IMR-90 (cell line): ENCODE results near the gene TMEM114. TPM values are rescaled to one million over a fixed set of nuclear protein-coding genes. Genes with fewer than 3 reads are reported as not detected.

Source experiments
- ATAC-seq: fragments of 200-7000 bp; cut with Tn5 transposase; 2 replicates; pipeline ENCODE4 v1.9.1; 2020; ENCODE audit warnings: low read depth, mild to moderate bottlenecking, moderate library complexity
- BruUV-seq: library from RNA; stranded (reverse); fragments of 400-500 nt; replicated peaks from 2 replicates; lab custom pipeline; 2021; lab: Mats Ljungman, UMichigan
- CTCF ChIA-PET: fragments of 300-600 bp; formaldehyde crosslinking; extraction: SDS; loops from one replicate; lab custom pipeline; 2021; ENCODE audit warnings: antibody characterized with exemption; lab: Yijun Ruan, JAX
- POLR2A ChIA-PET: fragments of 300-600 bp; sonication (Branson Sonifier 250); formaldehyde crosslinking; loops from one replicate; lab custom pipeline; 2022; ENCODE audit warnings: antibody characterized with exemption; ENCODE audit not compliant: unreplicated experiment; lab: Charles Lee
- DNase-seq: peaks from one replicate; pipeline ENCODE4 v3.0.0; 2013
- H2AFZ ChIP-seq: replicated peaks from 2 replicates; pipeline ENCODE3; 2013; ENCODE audit warnings: low read length, mild to moderate bottlenecking; ENCODE audit not compliant: poor library complexity
- H2AK5ac ChIP-seq: 2 replicates; pipeline ENCODE4 v1.6.1; 2013; ENCODE audit warnings: low read depth, low read length, inconsistent platforms
- H2AK9ac ChIP-seq: replicated peaks from 2 replicates; pipeline ENCODE3; 2013; ENCODE audit warnings: mild to moderate bottlenecking, low read depth, low read length, moderate library complexity; ENCODE audit not compliant: poor library complexity
- H2BK120ac ChIP-seq: 2 replicates; pipeline ENCODE4 v1.6.1; 2013; ENCODE audit warnings: low read depth, low read length, inconsistent platforms
- H2BK15ac ChIP-seq: 3 replicates; pipeline ENCODE4 v1.6.1; 2013; ENCODE audit warnings: low read depth, low read length, inconsistent platforms
- H2BK20ac ChIP-seq: 2 replicates; pipeline ENCODE4 v1.6.1; 2013; ENCODE audit warnings: low read depth, mild to moderate bottlenecking, inconsistent platforms, low read length, moderate library complexity
- H2BK5ac ChIP-seq: 2 replicates; pipeline ENCODE4 v1.6.1; 2013; ENCODE audit warnings: mild to moderate bottlenecking, low read depth, low read length, inconsistent platforms; ENCODE audit not compliant: poor library complexity, severe bottlenecking
- H3K14ac ChIP-seq: replicated peaks from 2 replicates; pipeline ENCODE4 v1.6.1; 2013; ENCODE audit warnings: low read depth, low read length, inconsistent platforms
- H3K18ac ChIP-seq: 2 replicates; pipeline ENCODE4 v1.6.1; 2013; ENCODE audit warnings: low read depth, low read length, control low read depth
- H3K23ac ChIP-seq: 2 replicates; pipeline ENCODE4 v1.6.1; 2013; ENCODE audit warnings: low read depth, low read length, inconsistent platforms
- H3K27ac ChIP-seq: 2 replicates; pipeline ENCODE4 v1.5.1; 2013; ENCODE audit warnings: mild to moderate bottlenecking, control low read depth, low read length; ENCODE audit not compliant: insufficient read depth
- H3K27me3 ChIP-seq: 2 replicates; pipeline ENCODE4 v1.6.1; 2013; ENCODE audit warnings: low read length; ENCODE audit not compliant: control insufficient read depth, insufficient read depth
- H3K36me3 ChIP-seq: 2 replicates; pipeline ENCODE4 v1.6.1; 2013; ENCODE audit warnings: low read length, mixed read lengths; ENCODE audit not compliant: control insufficient read depth, insufficient read depth
- H3K4ac ChIP-seq: 2 replicates; pipeline ENCODE4 v1.6.1; 2013; ENCODE audit warnings: low read depth, low read length, inconsistent platforms
- H3K4me1 ChIP-seq: 2 replicates; pipeline ENCODE4 v1.6.1; 2013; ENCODE audit warnings: low read length, mixed read lengths; ENCODE audit not compliant: control insufficient read depth, insufficient read depth
- H3K4me2 ChIP-seq: 2 replicates; pipeline ENCODE4 v1.6.1; 2013; ENCODE audit warnings: low read depth, mild to moderate bottlenecking, control low read depth, low read length, moderate library complexity
- H3K4me3 ChIP-seq: 2 replicates; pipeline ENCODE4 v1.5.1; 2013; ENCODE audit warnings: low read depth, mild to moderate bottlenecking, control low read depth, low read length, moderate library complexity; ENCODE audit not compliant: insufficient read depth
- H3K56ac ChIP-seq: 2 replicates; pipeline ENCODE4 v1.6.1; 2013; ENCODE audit warnings: low read length, inconsistent platforms; ENCODE audit not compliant: insufficient read depth; ENCODE audit errors: extremely low read depth
- H3K79me1 ChIP-seq, 2 experiments: 2 replicates each; pipeline ENCODE4 v1.6.1; 2013; ENCODE audit warnings: low read length in 2 of 2, inconsistent platforms in 1 of 2, low read depth in 1 of 2
- H3K9ac ChIP-seq: 2 replicates; pipeline ENCODE4 v1.6.1; 2013; ENCODE audit warnings: low read depth, low read length, control low read depth
- H3K9me1 ChIP-seq: 2 replicates; pipeline ENCODE4 v1.6.1; 2013; ENCODE audit warnings: low read length, inconsistent platforms; ENCODE audit not compliant: insufficient read depth
- H3K9me3 ChIP-seq: 2 replicates; pipeline ENCODE4 v1.6.1; 2013; ENCODE audit warnings: low read length; ENCODE audit not compliant: control insufficient read depth, insufficient read depth
- H4K20me1 ChIP-seq: 2 replicates; pipeline ENCODE4 v1.6.1; 2013; ENCODE audit warnings: low read length, inconsistent platforms; ENCODE audit not compliant: insufficient read depth
- H4K5ac ChIP-seq: 2 replicates; pipeline ENCODE4 v1.6.1; 2013; ENCODE audit warnings: mild to moderate bottlenecking, low read depth, low read length, control low read depth
- H4K8ac ChIP-seq, 2 experiments: 2 replicates each; pipeline ENCODE4 v1.6.1; 2013; ENCODE audit warnings: low read depth in 2 of 2, low read length in 2 of 2, control low read depth in 1 of 2, inconsistent platforms in 1 of 2
- H4K91ac ChIP-seq: 2 replicates; pipeline ENCODE4 v1.6.1; 2013; ENCODE audit warnings: low read depth, low read length, inconsistent platforms; ENCODE audit not compliant: insufficient read depth
- CEBPB ChIP-seq: IDR thresholded peaks from 2 replicates; pipeline ENCODE4 v1.6.1; 2012; ENCODE audit warnings: low read depth, low read length, improper control_type of control experiment
- FOS ChIP-seq: fragments of 150-350 bp; IDR thresholded peaks from 2 replicates; pipeline ENCODE4 v1.6.1; 2016; ENCODE audit warnings: low read depth, low read length
- MXI1 ChIP-seq: IDR thresholded peaks from 2 replicates; pipeline ENCODE4 v1.6.1; 2012; ENCODE audit warnings: low read depth, mild to moderate bottlenecking, low read length, moderate library complexity, borderline replicate concordance
- POLR2A ChIP-seq: IDR thresholded peaks from 2 replicates; pipeline ENCODE4 v1.6.1; 2012; ENCODE audit warnings: mild to moderate bottlenecking, low read depth, low read length
- RAD21 ChIP-seq: IDR thresholded peaks from 2 replicates; pipeline ENCODE4 v1.6.1; 2012; ENCODE audit warnings: low read length, improper control_type of control experiment
- USF2 ChIP-seq: fragments of 150-350 bp; IDR thresholded peaks from 2 replicates; pipeline ENCODE4 v1.6.1; 2017; ENCODE audit warnings: mild to moderate bottlenecking, antibody characterized with exemption, low read length, low read depth
- WGBS, 2 experiments: methylation state at CpG; one replicate each; pipeline versions ENCODE4 v1.1.5 to v1.1.7; 2013; ENCODE audit warnings: missing lambda C conversion rate in 2 of 2; ENCODE audit not compliant: insufficient read length in 1 of 2; ENCODE audit errors: extremely low coverage in 2 of 2; 5-methylcytosine and 5-hydroxymethylcytosine counted together
- dilution Hi-C: fragments of 300-500 bp; cut with HindIII; formaldehyde crosslinking; loops from one replicate; pipeline ENCODE4 v1.14.3; 2018; ENCODE audit warnings: low sequenced_read_pairs; ENCODE audit not compliant: unreplicated experiment
- in situ Hi-C: fragments of 300-500 bp; cut with MboI; formaldehyde crosslinking; loops from 3 replicates; pipeline ENCODE4 v1.14.3; 2019; ENCODE audit warnings: low sequenced_read_pairs, inconsistent platforms, mixed read lengths
- intact Hi-C: fragments of 100-400 bp; cut with micrococcal nuclease; formaldehyde crosslinking; loops from 2 replicates; pipeline ENCODE4 v1.10.0; 2022
- polyA plus RNA-seq, 3 experiments: library from polyadenylated mRNA; depleted of rRNA; stranded (reverse); fragments of >200 nt; gene quantifications; 2 replicates each; pipeline ENCODE4 v1.2.3, GENCODE V29; 2012; ENCODE audit warnings: low replicate concordance in 1 of 3
- total RNA-seq: library from RNA; depleted of rRNA; stranded (reverse); fragments of >200 nt; gene quantifications from 2 replicates; pipeline ENCODE4 v1.2.3, GENCODE V29; 2012
- TF ChIP-seq, protein P1 (sequence below): conservative IDR thresholded peaks from 2 replicates; pipeline ENCODE4 v1.5.1; 2012; ENCODE audit warnings: mild to moderate bottlenecking, low read depth, low read length, improper control_type of control experiment

Gene TMEM114
- total and polyA plus RNA-seq, 2 of the 4 experiments (the other 2 are of a cell fraction): not detected

DNA sequence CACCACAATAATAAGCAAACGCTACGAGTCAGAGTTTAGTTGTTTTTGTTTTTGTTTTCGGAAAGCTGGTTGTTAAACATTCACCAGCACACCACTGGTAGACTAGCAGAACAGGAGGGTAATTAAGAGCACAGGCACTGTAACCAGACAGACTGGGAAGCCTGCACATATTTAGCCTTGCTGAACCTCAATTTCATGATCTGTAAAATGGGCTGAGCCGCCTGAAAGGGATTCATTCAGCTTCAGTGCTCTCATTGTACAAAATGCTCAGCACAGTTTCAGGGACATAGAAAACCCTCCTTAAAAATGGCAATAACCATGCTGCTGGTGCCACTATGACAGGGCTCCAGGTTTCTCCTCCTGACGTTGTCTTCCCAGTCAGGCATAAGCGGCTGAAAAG lies 66.4 kb downstream of the TMEM114 start:
- Histone ChIP-seq H3K9ac (no peak overlapping the region), H3K9me3 (no peaks in the 10 kb centered on the region; the same call in 1 of the 2 replicates), H2AK5ac (no peak overlapping the region), H4K91ac (no peak overlapping the region), H3K9me1 (no peaks in the 10 kb centered on the region), H2BK5ac (no peak overlapping the region), H4K8ac (no peak overlapping the region), H3K4me2 (no peak overlapping the region), H2BK15ac (no peak overlapping the region), H2BK120ac (no peak overlapping the region), H3K4ac (no peak overlapping the region), H3K27me3 (no peaks in the 10 kb centered on the region), H3K36me3 (no peaks in the 10 kb centered on the region), H3K27ac (no peak overlapping the region), H3K23ac (no peak overlapping the region), H3K79me1 (no peaks in the 10 kb centered on the region), H4K5ac (no peak overlapping the region), H2AK9ac (no peak overlapping the region), H3K56ac (no peak overlapping the region), H3K4me3 (no peak overlapping the region), H3K4me1 (no peaks in the 10 kb centered on the region), H4K20me1 (no peaks in the 10 kb centered on the region), H2AFZ (no peak overlapping the region), H3K14ac (no peak overlapping the region), H2BK20ac (no peak overlapping the region), H3K18ac (no peak overlapping the region)
- ChIA-PET POLR2A (no interaction called here), CTCF (no interaction called here)
- ATAC-seq (no peak), DNase-seq (no peak)
- dilution Hi-C loops: no loop called here
- no CpG with 5 or more reads among the region's 6 CpGs for WGBS, 2 experiments
- no TSS peak for BruUV-seq
- intact Hi-C loops: no loop called here
- in situ Hi-C loops: no loop called here
- TF ChIP-seq USF2: no peak
- TF ChIP-seq RAD21: no peak
- TF ChIP-seq, protein P1, sequence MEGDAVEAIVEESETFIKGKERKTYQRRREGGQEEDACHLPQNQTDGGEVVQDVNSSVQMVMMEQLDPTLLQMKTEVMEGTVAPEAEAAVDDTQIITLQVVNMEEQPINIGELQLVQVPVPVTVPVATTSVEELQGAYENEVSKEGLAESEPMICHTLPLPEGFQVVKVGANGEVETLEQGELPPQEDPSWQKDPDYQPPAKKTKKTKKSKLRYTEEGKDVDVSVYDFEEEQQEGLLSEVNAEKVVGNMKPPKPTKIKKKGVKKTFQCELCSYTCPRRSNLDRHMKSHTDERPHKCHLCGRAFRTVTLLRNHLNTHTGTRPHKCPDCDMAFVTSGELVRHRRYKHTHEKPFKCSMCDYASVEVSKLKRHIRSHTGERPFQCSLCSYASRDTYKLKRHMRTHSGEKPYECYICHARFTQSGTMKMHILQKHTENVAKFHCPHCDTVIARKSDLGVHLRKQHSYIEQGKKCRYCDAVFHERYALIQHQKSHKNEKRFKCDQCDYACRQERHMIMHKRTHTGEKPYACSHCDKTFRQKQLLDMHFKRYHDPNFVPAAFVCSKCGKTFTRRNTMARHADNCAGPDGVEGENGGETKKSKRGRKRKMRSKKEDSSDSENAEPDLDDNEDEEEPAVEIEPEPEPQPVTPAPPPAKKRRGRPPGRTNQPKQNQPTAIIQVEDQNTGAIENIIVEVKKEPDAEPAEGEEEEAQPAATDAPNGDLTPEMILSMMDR: no peak
- TF ChIP-seq POLR2A: no peak
- no peak for TF ChIP-seq MXI1
- no peak for TF ChIP-seq CEBPB
- TF ChIP-seq FOS: no peak
